Activated CD4-positive, CD25-positive, alpha-beta regulatory T cell (primary cell): ENCODE measurements around the gene ATP8B1.

Source experiments
- DNase-seq, 4 experiments: peaks; one replicate each; lab custom pipeline; 2025; lab: John Stamatoyannopoulos, UW

The ATP8B1 gene

GRCh38 chr18:57819119-57819518, 16.0 kb upstream of the ATP8B1 start:
- DNase-seq = no peak

GRCh38 chr18:57816208-57816954, 13.3 kb upstream of the ATP8B1 start:
- DNase-seq = no peak

- DNase-seq = no peak
These were observed 11.4 kb upstream of the ATP8B1 start for GRCh38 chr18:57814555-57814954.

GRCh38 chr18:57813245-57813644, 10.1 kb upstream of the ATP8B1 start:
- no peak for DNase-seq

- DNase-seq = no peak
These were observed 9.0 kb upstream of the ATP8B1 start for GRCh38 chr18:57812126-57812477.

GRCh38 chr18:57811477-57812125, 8.5 kb upstream of the ATP8B1 start:
- no peak for DNase-seq

- DNase-seq = no peak
These were observed 6.1 kb upstream of the ATP8B1 start for GRCh38 chr18:57809190-57809589.

GRCh38 chr18:57807336-57808117, 4.4 kb upstream of the ATP8B1 start:
- DNase-seq = no peak

GRCh38 chr18:57806978-57807285, 3.8 kb upstream of the ATP8B1 start:
- DNase-seq = no peak

- no peak for DNase-seq
These were observed 3.3 kb upstream of the ATP8B1 start for GRCh38 chr18:57806201-57806977.

- no peak for DNase-seq
These were observed 2.0 kb upstream of the ATP8B1 start for GRCh38 chr18:57805117-57805516.

- DNase-seq = no peak
These were observed 1.4 kb upstream of the ATP8B1 start for GRCh38 chr18:57804557-57804956.

GRCh38 chr18:57802213-57803102, 657 bp downstream of the ATP8B1 start:
- no peak for DNase-seq

- no peak for DNase-seq
These were observed 1.3 kb downstream of the ATP8B1 start for GRCh38 chr18:57801761-57802212.

GRCh38 chr18:57801325-57801724, 1.8 kb downstream of the ATP8B1 start:
- no peak for DNase-seq

- no peak for DNase-seq
These were observed 4.3 kb downstream of the ATP8B1 start for GRCh38 chr18:57798713-57799373.

GRCh38 chr18:57797209-57797651, 5.9 kb downstream of the ATP8B1 start:
- DNase-seq = no peak

GRCh38 chr18:57794951-57795728, 8.0 kb downstream of the ATP8B1 start:
- DNase-seq = no peak

GRCh38 chr18:57793302-57793986, 9.7 kb downstream of the ATP8B1 start:
- DNase-seq = no peak
